Stimulated activated naive CD4-positive, alpha-beta T cell treated with Interleukin-2 at 50 U/mL for 16 hours (primary cell): Measurements from ENCODE around the gene FKBP5.

Experiments used
- DNase-seq: peaks from one replicate; lab custom pipeline; 2025; lab: John Stamatoyannopoulos, UW

Gene FKBP5

GRCh38 chr6:35663447-35664235 is 25.1 kb downstream of the FKBP5 start:
- no peak for DNase-seq

- no peak for DNase-seq
Measured at GRCh38 chr6:35662999-35663398, 25.7 kb downstream of the FKBP5 start.

- no peak for DNase-seq
Measured at GRCh38 chr6:35654883-35655282, 33.8 kb downstream of the FKBP5 start.

GRCh38 chr6:35651244-35651643 is 37.5 kb downstream of the FKBP5 start:
- DNase-seq, result no peak

GRCh38 chr6:35650015-35650414 is 38.7 kb downstream of the FKBP5 start:
- DNase-seq, result no peak

- DNase-seq, result no peak
Measured at GRCh38 chr6:35648203-35648602, 40.5 kb downstream of the FKBP5 start.

GRCh38 chr6:35647400-35647799 is 41.3 kb downstream of the FKBP5 start:
- DNase-seq, result no peak

- DNase-seq, result no peak
Measured at GRCh38 chr6:35643162-35643535, 45.6 kb downstream of the FKBP5 start.

- DNase-seq, result no peak
Measured at GRCh38 chr6:35642471-35643161, 46.1 kb downstream of the FKBP5 start.

GRCh38 chr6:35640017-35640664 is 48.6 kb downstream of the FKBP5 start:
- no peak for DNase-seq

GRCh38 chr6:35638679-35639078 is 50.0 kb downstream of the FKBP5 start:
- no peak for DNase-seq

GRCh38 chr6:35637911-35638310 is 50.8 kb downstream of the FKBP5 start:
- DNase-seq, result no peak

- DNase-seq, result no peak
Measured at GRCh38 chr6:35635601-35636597, 52.8 kb downstream of the FKBP5 start.

GRCh38 chr6:35634316-35634715 is 54.4 kb downstream of the FKBP5 start:
- no peak for DNase-seq

GRCh38 chr6:35633579-35634089 is 55.1 kb downstream of the FKBP5 start:
- no peak for DNase-seq

- DNase-seq, result no peak
Measured at GRCh38 chr6:35629876-35630378, 58.8 kb downstream of the FKBP5 start.

- DNase-seq, result no peak
Measured at GRCh38 chr6:35626401-35626800, 62.3 kb downstream of the FKBP5 start.

GRCh38 chr6:35624341-35625070 is 64.2 kb downstream of the FKBP5 start:
- DNase-seq, result no peak

GRCh38 chr6:35622283-35622682 is 66.4 kb downstream of the FKBP5 start:
- no peak for DNase-seq

GRCh38 chr6:35620706-35621105 is 68.0 kb downstream of the FKBP5 start:
- no peak for DNase-seq

GRCh38 chr6:35613762-35614161 is 75.0 kb downstream of the FKBP5 start:
- DNase-seq, result no peak
